GM19240 (cell line): Measurements from ENCODE around the gene KIF21A.
A peak's percentile ranks its signal among the peaks of the same experiment; 100 is the strongest.

ENCODE experiments used
- DNase-seq: peaks from one replicate; pipeline ENCODE4 v3.0.0; 2011; ENCODE audit warnings: low spot score; ENCODE audit not compliant: insufficient read length

Gene KIF21A

GRCh38 chr12:39287817-39288216, 155.1 kb downstream of the KIF21A start:
- DNase-seq, result no peak

- DNase-seq, result no peak
These were observed 155.5 kb downstream of the KIF21A start for GRCh38 chr12:39287409-39287808.

- DNase-seq, result no peak
These were observed 164.5 kb downstream of the KIF21A start for GRCh38 chr12:39278426-39278825.

GRCh38 chr12:39277416-39277815, 165.5 kb downstream of the KIF21A start:
- no peak for DNase-seq

GRCh38 chr12:39275846-39276245, 167.1 kb downstream of the KIF21A start:
- no peak for DNase-seq

GRCh38 chr12:39272871-39273655, 169.9 kb downstream of the KIF21A start:
- DNase-seq, result peak; percentile 2

- no peak for DNase-seq
These were observed 173.4 kb downstream of the KIF21A start for GRCh38 chr12:39269492-39269891.

- DNase-seq, result no peak
These were observed 175.0 kb downstream of the KIF21A start for GRCh38 chr12:39267886-39268285.

- no peak for DNase-seq
These were observed 190.3 kb downstream of the KIF21A start for GRCh38 chr12:39252628-39253027.
